Activated naive CD8-positive, alpha-beta T cell treated with anti-CD3 and anti-CD28 coated beads, Interleukin-2, amount 50 U/mL, for 24 hours (primary cell): ENCODE results near the gene SAFB.
A peak's percentile ranks its signal among the peaks of the same experiment; 100 is the strongest.

Experiments
- ATAC-seq: fragments of 150-1000 bp; cut with Tn5 transposase; one replicate; pipeline ENCODE4 v1.10.0; 2021
- DNase-seq: peaks from one replicate; pipeline ENCODE4 v3.0.0; 2021
- H3K27ac Mint-ChIP-seq: one replicate; pipeline ENCODE4 v1.8.0; 2021; ENCODE audit warnings: mild to moderate bottlenecking, mixed read lengths
- H3K27me3 Mint-ChIP-seq: one replicate; pipeline ENCODE4 v1.8.0; 2021; ENCODE audit warnings: mixed read lengths
- H3K36me3 Mint-ChIP-seq: one replicate; pipeline ENCODE4 v1.8.0; 2021; ENCODE audit warnings: low read depth, mixed read lengths
- H3K4me1 Mint-ChIP-seq: one replicate; pipeline ENCODE4 v1.8.0; 2021; ENCODE audit warnings: mixed read lengths
- H3K4me3 Mint-ChIP-seq: one replicate; pipeline ENCODE4 v1.8.0; 2021; ENCODE audit warnings: mild to moderate bottlenecking, moderate library complexity, mixed read lengths
- H3K9me3 Mint-ChIP-seq: one replicate; pipeline ENCODE4 v1.8.0; 2021; ENCODE audit warnings: mixed read lengths

The SAFB gene

DNA sequence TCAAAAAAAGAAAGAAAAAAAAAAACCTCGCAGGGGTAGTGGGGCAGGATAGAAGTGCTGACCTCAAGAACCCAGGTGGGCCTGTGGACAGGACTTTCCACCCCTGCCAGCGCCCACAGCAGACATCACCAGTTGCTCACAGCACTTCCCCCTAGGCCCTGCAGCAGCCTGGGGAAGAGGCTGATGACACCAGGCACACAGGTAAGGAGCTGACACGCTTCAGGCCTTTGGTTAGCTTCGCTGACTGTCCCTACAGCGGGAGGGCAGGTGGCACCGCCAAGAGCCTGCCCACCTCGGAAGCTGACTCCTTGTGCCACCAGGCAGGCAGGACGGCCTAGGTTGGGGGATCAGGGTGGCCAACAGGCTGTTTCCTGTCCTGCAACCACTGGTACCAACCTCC, 88.1 kb downstream of the SAFB start:
- DNase-seq (no peak), ATAC-seq (no peak)
- Mint-ChIP-seq H3K36me3 (peaks cover 35% of the 10 kb centered on the region), H3K9me3 (no peaks in the 10 kb centered on the region), H3K4me1 (peaks cover 7% of the 10 kb centered on the region), H3K27ac (no peak overlapping the region), H3K4me3 (no peak overlapping the region), H3K27me3 (no peaks in the 10 kb centered on the region)

- ATAC-seq (no peak), DNase-seq (no peak)
- Mint-ChIP-seq H3K4me1 (peaks cover 12% of the 10 kb centered on the region), H3K27me3 (no peaks in the 10 kb centered on the region), H3K4me3 (no peak overlapping the region), H3K36me3 (peaks cover 37% of the 10 kb centered on the region), H3K27ac (no peak overlapping the region), H3K9me3 (no peaks in the 10 kb centered on the region)
These were observed 88.9 kb downstream of the SAFB start for GRCh38 chr19:5711713-5712161.

DNA sequence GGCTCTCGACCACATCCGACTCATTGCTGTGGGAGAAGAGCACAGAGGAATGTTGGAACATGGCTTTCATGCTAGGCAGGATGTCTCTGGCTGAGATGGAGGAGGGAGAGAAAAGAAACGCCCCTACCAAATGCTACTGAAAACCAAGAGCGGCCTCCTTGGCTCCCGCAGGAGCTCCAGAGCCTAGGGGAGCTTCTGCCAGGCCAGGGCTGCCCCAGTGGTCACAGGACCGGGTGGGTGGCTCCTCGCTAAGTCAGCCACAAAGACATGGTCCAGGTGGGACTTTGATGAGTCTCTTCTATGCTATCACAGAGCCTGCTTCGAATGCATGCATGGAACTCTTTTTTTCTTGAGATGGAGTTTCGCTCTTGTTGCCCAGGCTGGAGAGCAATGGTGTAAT, 90.3 kb downstream of the SAFB start:
- H3K9me3 Mint-ChIP-seq, result no peaks in the 10 kb centered on the region
- ATAC-seq, result no peak
- no peak for DNase-seq
- no peak overlapping the region for H3K4me3 Mint-ChIP-seq
- no peaks in the 10 kb centered on the region for H3K27me3 Mint-ChIP-seq
- peaks cover 42% of the 10 kb centered on the region for H3K36me3 Mint-ChIP-seq
- peak overlapping the region; percentile 59 for H3K27ac Mint-ChIP-seq
- H3K4me1 Mint-ChIP-seq, result peaks cover 24% of the 10 kb centered on the region

DNA sequence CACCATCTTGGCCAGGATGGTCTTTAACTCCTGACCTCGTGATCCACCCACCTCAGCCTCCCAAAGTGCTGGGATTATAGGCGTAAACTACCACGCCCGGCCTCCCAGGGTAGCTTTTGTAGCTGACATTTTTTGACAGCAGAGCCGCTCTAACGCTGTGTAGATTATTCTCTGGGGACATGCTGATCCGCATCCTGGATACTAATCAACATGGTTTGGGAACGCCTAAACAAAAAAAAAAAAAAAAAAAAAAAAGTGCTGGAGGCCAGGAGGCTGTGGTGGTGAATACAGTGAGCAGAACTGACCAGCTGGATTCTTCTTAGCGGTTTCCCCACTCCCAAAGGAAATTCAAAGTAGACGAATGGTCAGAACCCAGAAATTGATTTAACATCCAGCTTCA, 91.9 kb downstream of the SAFB start:
- Mint-ChIP-seq H3K4me1 (peaks cover 33% of the 10 kb centered on the region), H3K27ac (no peak overlapping the region), H3K4me3 (no peak overlapping the region), H3K36me3 (peaks cover 54% of the 10 kb centered on the region), H3K9me3 (no peaks in the 10 kb centered on the region), H3K27me3 (no peaks in the 10 kb centered on the region)
- no peak for ATAC-seq
- DNase-seq, result no peak

DNA sequence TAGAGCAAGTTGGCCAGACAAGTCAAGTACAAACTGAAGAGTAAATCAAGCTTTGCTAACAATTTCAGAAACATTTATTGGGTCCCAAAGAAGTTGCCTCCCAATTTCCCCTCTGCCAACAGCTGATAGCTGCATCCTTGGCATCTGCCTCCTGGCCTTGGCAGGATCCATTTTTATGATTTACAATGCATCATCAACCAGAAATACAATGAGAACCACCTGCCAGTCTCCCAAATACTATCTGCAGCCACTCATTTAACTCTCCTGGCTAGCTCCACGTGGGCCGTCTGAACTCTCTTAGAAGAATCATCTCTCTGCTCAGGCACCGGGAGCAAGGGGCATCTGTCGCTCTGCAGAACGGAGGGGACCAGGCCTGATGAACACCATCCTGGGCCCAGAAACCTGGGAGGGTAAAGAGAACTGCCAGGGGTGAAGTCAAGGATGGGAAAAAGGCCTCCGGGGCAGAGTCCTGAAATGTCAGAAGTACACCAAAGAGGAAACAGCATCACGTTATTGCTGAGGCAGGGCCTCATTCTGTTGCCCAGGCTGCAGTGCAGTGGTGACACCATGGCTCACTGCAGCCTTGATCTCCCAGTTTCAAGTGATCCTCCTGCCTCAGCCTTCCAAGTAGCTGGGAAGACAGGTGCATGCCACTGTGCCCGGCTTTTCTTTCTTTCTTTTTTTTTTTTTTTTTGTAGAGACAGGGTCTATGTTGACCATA, 94.5 kb downstream of the SAFB start:
- DNase-seq (no peak), ATAC-seq (no peak)
- peaks cover 4% of the 10 kb centered on the region for H3K27me3 Mint-ChIP-seq
- peak overlapping the region; percentile 96 for H3K4me3 Mint-ChIP-seq
- no peaks in the 10 kb centered on the region for H3K9me3 Mint-ChIP-seq
- H3K36me3 Mint-ChIP-seq, result peaks cover 44% of the 10 kb centered on the region
- H3K4me1 Mint-ChIP-seq, result peaks cover 43% of the 10 kb centered on the region
- H3K27ac Mint-ChIP-seq, result peak overlapping the region; percentile 97
